ENCODE results near the gene GLI3. TPM values are rescaled to one million over a fixed set of nuclear protein-coding genes. Genes with fewer than 3 reads are reported as not detected.
A peak's percentile ranks its signal among the peaks of the same experiment; 100 is the strongest.

The GLI3 gene
- total RNA-seq, 1 donor from 2014 or later: 9.0 TPM

- peaks cover 14% of the 10 kb centered on the region for H3K4me1 Mint-ChIP-seq (ENCODE audit: low read depth)
- peaks cover 86% of the 10 kb centered on the region for H3K27me3 Mint-ChIP-seq
- no peak overlapping the region for H3K4me3 Mint-ChIP-seq (ENCODE audit: low read depth)
- no peaks in the 10 kb centered on the region for H3K36me3 Mint-ChIP-seq (ENCODE audit: insufficient read depth)
- no peak overlapping the region for H3K27ac Mint-ChIP-seq
- TF ChIP-seq, protein P1, sequence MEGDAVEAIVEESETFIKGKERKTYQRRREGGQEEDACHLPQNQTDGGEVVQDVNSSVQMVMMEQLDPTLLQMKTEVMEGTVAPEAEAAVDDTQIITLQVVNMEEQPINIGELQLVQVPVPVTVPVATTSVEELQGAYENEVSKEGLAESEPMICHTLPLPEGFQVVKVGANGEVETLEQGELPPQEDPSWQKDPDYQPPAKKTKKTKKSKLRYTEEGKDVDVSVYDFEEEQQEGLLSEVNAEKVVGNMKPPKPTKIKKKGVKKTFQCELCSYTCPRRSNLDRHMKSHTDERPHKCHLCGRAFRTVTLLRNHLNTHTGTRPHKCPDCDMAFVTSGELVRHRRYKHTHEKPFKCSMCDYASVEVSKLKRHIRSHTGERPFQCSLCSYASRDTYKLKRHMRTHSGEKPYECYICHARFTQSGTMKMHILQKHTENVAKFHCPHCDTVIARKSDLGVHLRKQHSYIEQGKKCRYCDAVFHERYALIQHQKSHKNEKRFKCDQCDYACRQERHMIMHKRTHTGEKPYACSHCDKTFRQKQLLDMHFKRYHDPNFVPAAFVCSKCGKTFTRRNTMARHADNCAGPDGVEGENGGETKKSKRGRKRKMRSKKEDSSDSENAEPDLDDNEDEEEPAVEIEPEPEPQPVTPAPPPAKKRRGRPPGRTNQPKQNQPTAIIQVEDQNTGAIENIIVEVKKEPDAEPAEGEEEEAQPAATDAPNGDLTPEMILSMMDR (IDR thresholded peaks at IDR 0.05; ENCODE audit: unreplicated experiment): no peak
- no peak for DNase-seq (ENCODE audit: low spot score, unreplicated experiment)
- H3K9me3 Mint-ChIP-seq (ENCODE audit: low read depth): no peaks in the 10 kb centered on the region
Measured at GRCh38 chr7:42096268-42096667, 140.7 kb downstream of the GLI3 start.

DNA sequence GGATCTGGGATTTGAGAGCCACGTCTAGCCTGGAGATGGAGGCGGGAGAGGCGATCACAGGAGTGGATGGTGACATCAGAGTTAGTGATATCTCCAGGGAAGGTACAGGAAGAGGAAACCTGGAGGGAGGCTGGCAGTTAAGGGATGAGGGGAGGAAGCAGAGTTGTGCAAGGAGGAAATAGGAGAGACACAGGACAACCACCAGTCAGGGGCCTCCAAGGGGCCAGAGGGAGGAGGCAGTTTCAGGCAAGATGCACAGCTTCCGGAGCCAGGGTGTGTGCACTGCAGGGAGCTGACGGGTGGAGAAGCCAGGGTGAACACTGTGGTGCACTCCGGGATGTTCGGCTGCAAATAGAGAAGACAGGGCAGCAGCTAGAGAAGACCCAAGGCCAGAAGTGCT lies 141.2 kb downstream of the GLI3 start:
- no peaks in the 10 kb centered on the region for H3K36me3 Mint-ChIP-seq (ENCODE audit: insufficient read depth)
- peaks cover 19% of the 10 kb centered on the region for H3K4me1 Mint-ChIP-seq (ENCODE audit: low read depth)
- no peaks in the 10 kb centered on the region for H3K9me3 Mint-ChIP-seq (ENCODE audit: low read depth)
- H3K4me3 Mint-ChIP-seq (ENCODE audit: low read depth): no peak overlapping the region
- H3K27ac Mint-ChIP-seq: no peak overlapping the region
- TF ChIP-seq, protein P1 (IDR thresholded peaks at IDR 0.05; ENCODE audit: unreplicated experiment): no peak
- no peak for DNase-seq (ENCODE audit: low spot score, unreplicated experiment)
- peaks cover 85% of the 10 kb centered on the region for H3K27me3 Mint-ChIP-seq

GRCh38 chr7:42093349-42093905 lies 143.6 kb downstream of the GLI3 start:
- Mint-ChIP-seq H3K9me3 (ENCODE audit: low read depth) (no peaks in the 10 kb centered on the region), H3K4me1 (ENCODE audit: low read depth) (peaks cover 25% of the 10 kb centered on the region), H3K4me3 (ENCODE audit: low read depth) (no peak overlapping the region), H3K27ac (no peak overlapping the region), H3K27me3 (peaks cover 86% of the 10 kb centered on the region), H3K36me3 (ENCODE audit: insufficient read depth) (no peaks in the 10 kb centered on the region)
- TF ChIP-seq, protein P1 (IDR thresholded peaks at IDR 0.05; ENCODE audit: unreplicated experiment): no peak
- no peak for DNase-seq (ENCODE audit: low spot score, unreplicated experiment)

- H3K27ac Mint-ChIP-seq: peak overlapping the region; percentile 84
- peak overlapping the region; percentile 0 for H3K4me3 Mint-ChIP-seq (ENCODE audit: low read depth)
- peaks cover 86% of the 10 kb centered on the region for H3K27me3 Mint-ChIP-seq
- H3K4me1 Mint-ChIP-seq (ENCODE audit: low read depth): peaks cover 28% of the 10 kb centered on the region
- no peaks in the 10 kb centered on the region for H3K9me3 Mint-ChIP-seq (ENCODE audit: low read depth)
- H3K36me3 Mint-ChIP-seq (ENCODE audit: insufficient read depth): no peaks in the 10 kb centered on the region
- TF ChIP-seq, protein P1 (IDR thresholded peaks at IDR 0.05; ENCODE audit: unreplicated experiment): peak; percentile 6
- DNase-seq (ENCODE audit: low spot score, unreplicated experiment): peak; percentile 26
Measured at GRCh38 chr7:42091461-42092291, 145.3 kb downstream of the GLI3 start.

- Mint-ChIP-seq H3K4me1 (ENCODE audit: low read depth) (peaks cover 26% of the 10 kb centered on the region), H3K9me3 (ENCODE audit: low read depth) (no peaks in the 10 kb centered on the region), H3K36me3 (ENCODE audit: insufficient read depth) (no peaks in the 10 kb centered on the region), H3K27ac (no peak overlapping the region), H3K4me3 (ENCODE audit: low read depth) (no peak overlapping the region), H3K27me3 (peaks cover 85% of the 10 kb centered on the region)
- TF ChIP-seq, protein P1 (IDR thresholded peaks at IDR 0.05; ENCODE audit: unreplicated experiment): no peak
- DNase-seq (ENCODE audit: low spot score, unreplicated experiment): no peak
Measured at GRCh38 chr7:42090806-42091205, 146.2 kb downstream of the GLI3 start.
